Breast epithelium (tissue), 3 donors: ENCODE measurements around the gene PLTP.

Experiments
- CTCF ChIP-seq, 3 donors: fragments of 450-650 bp; IDR thresholded peaks; one replicate each; pipeline ENCODE4 v1.5.1; 2016 to 2017; ENCODE audit warnings: antibody characterized with exemption in 3 of 3, mild to moderate bottlenecking in 3 of 3, moderate library complexity in 3 of 3
- POLR2A ChIP-seq: fragments of 450-650 bp; IDR thresholded peaks from one replicate; pipeline ENCODE4 v1.6.1; 2016; ENCODE audit warnings: antibody characterized with exemption, mild to moderate bottlenecking, moderate library complexity
- POLR2AphosphoS5 ChIP-seq, 3 donors: sonication (generic); formaldehyde crosslinking; IDR thresholded peaks; one replicate each; pipeline ENCODE4 v1.6.1; 2017; ENCODE audit warnings: antibody characterized with exemption in 3 of 3

- TF ChIP-seq POLR2A (no peak), CTCF (IDR thresholded peaks at IDR 0.05) (no peak), POLR2AphosphoS5 (IDR thresholded peaks at IDR 0.05) (no peak)
Observed at GRCh38 chr20:45878076-45878761, 33.7 kb downstream of the PLTP start.
